Mesendoderm (in vitro differentiated cells): Measurements from ENCODE around the gene HSP90AB1.
A peak's percentile ranks its signal among the peaks of the same experiment; 100 is the strongest.

ENCODE experiments used
- DNase-seq: peaks from one replicate; pipeline ENCODE4 v3.0.0; 2013
- H2AK5ac ChIP-seq: 2 replicates; pipeline ENCODE4 v1.6.1; 2013; ENCODE audit warnings: low read length, inconsistent platforms
- H2BK120ac ChIP-seq: 2 replicates; pipeline ENCODE4 v1.6.1; 2013; ENCODE audit warnings: low read depth, mild to moderate bottlenecking, low read length, moderate library complexity, mixed read lengths
- H2BK15ac ChIP-seq: replicated peaks from 2 replicates; pipeline ENCODE4 v1.6.1; 2013; ENCODE audit warnings: low read depth, mild to moderate bottlenecking, moderate library complexity
- H2BK5ac ChIP-seq: 2 replicates; pipeline ENCODE4 v1.6.1; 2013; ENCODE audit warnings: low read length, inconsistent platforms
- H3K18ac ChIP-seq: 2 replicates; pipeline ENCODE4 v1.6.1; 2013; ENCODE audit warnings: mild to moderate bottlenecking, low read length, mixed read lengths
- H3K23ac ChIP-seq: one replicate; pipeline ENCODE4 v1.6.1; 2013; ENCODE audit warnings: low read length
- H3K27ac ChIP-seq: 2 replicates; pipeline ENCODE4 v1.5.1; 2013; ENCODE audit warnings: low read depth, mild to moderate bottlenecking, inconsistent platforms, low read length, moderate library complexity
- H3K27me3 ChIP-seq: 2 replicates; pipeline ENCODE4 v1.6.1; 2013; ENCODE audit warnings: low read length, control low read depth, mild to moderate bottlenecking, inconsistent platforms; ENCODE audit not compliant: insufficient read depth, poor library complexity
- H3K36me3 ChIP-seq: 2 replicates; pipeline ENCODE4 v1.6.1; 2013; ENCODE audit warnings: low read length, inconsistent platforms; ENCODE audit not compliant: control insufficient read depth, insufficient read depth
- H3K4ac ChIP-seq: one replicate; pipeline ENCODE4 v1.6.1; 2013; ENCODE audit warnings: low read depth, mild to moderate bottlenecking, low read length, moderate library complexity
- H3K4me1 ChIP-seq: 2 replicates; pipeline ENCODE4 v1.6.1; 2013; ENCODE audit warnings: low read depth, low read length, inconsistent platforms; ENCODE audit not compliant: control insufficient read depth
- H3K4me2 ChIP-seq: 2 replicates; pipeline ENCODE4 v1.6.1; 2013; ENCODE audit warnings: low read length
- H3K4me3 ChIP-seq: 2 replicates; pipeline ENCODE4 v1.5.1; 2013; ENCODE audit warnings: mild to moderate bottlenecking, low read length
- H3K56ac ChIP-seq: one replicate; pipeline ENCODE4 v1.6.1; 2013; ENCODE audit warnings: low read length
- H3K79me1 ChIP-seq: 2 replicates; pipeline ENCODE4 v1.6.1; 2013; ENCODE audit warnings: low read length, inconsistent platforms
- H3K79me2 ChIP-seq: 2 replicates; pipeline ENCODE4 v1.6.1; 2013; ENCODE audit warnings: mild to moderate bottlenecking, low read length; ENCODE audit not compliant: control insufficient read depth, insufficient read depth
- H3K9ac ChIP-seq: 2 replicates; pipeline ENCODE4 v1.6.1; 2013; ENCODE audit warnings: low read length, inconsistent platforms
- H4K5ac ChIP-seq: one replicate; pipeline ENCODE4 v1.6.1; 2013; ENCODE audit warnings: low read length
- H4K8ac ChIP-seq: one replicate; pipeline ENCODE4 v1.6.1; 2013; ENCODE audit warnings: low read depth, mild to moderate bottlenecking, control low read depth, low read length, moderate library complexity
- WGBS: extraction: QIAGEN DNeasy Blood & Tissue Kit; methylation state at CpG from one replicate; pipeline ENCODE4 v1.1.7; 2013; ENCODE audit warnings: low lambda C conversion rate, missing lambda C conversion rate; ENCODE audit not compliant: insufficient coverage; ENCODE audit errors: extremely low coverage; 5-methylcytosine and 5-hydroxymethylcytosine counted together

Gene HSP90AB1

DNA sequence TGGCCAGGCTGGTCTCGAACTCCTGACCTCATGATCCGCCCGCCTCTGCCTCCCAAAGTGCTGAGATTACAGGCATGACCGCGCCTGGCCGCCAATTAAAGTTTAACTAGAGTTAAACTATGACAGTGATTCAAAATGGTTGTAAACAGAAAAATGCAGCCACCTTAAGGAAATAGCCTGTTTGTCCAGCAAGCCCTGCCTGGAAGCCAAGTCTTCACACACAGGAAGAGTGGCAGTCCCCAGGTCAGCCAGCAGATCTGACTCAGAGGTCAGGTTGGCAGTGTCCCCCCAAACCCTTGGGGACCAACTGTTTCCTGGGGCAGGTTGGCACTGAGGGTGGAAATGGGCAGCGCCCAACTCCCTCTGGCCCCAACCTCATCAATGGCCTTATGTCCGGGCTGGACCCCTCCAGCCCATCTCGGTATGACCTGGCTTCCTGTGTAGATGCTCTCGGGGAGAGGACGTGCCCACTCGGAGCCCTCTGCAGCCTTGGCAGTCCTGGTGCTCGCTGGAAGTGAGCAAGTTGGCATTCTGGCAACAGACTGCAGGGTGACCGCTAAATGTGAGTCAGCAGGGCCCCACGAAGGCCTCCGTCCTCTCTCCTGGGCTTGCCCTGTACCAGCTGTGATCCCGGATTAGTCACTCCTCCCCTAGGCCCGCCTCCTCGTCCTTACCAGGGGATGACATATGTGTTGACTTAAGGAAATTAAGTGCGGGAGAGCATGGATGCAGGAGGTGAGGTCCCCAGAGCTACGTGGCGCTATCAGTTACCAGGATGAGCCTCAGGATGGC, 9.7 kb upstream of the HSP90AB1 start:
- no peak overlapping the region for H2BK5ac ChIP-seq
- peak overlapping the region; percentile 80 for H3K9ac ChIP-seq
- no peaks in the 10 kb centered on the region for H3K79me1 ChIP-seq
- no peak overlapping the region for H4K5ac ChIP-seq
- no peak overlapping the region for H2AK5ac ChIP-seq
- H3K4me3 ChIP-seq = peak overlapping the region; percentile 52
- no CpG with 5 or more reads among the region's 22 CpGs for WGBS
- no peaks in the 10 kb centered on the region for H3K36me3 ChIP-seq
- H3K18ac ChIP-seq = no peak overlapping the region
- H3K23ac ChIP-seq = no peak overlapping the region
- H3K27ac ChIP-seq = no peak overlapping the region
- no peaks in the 10 kb centered on the region for H3K27me3 ChIP-seq
- H3K4me2 ChIP-seq = peak overlapping the region; percentile 95
- no peak overlapping the region for H3K4ac ChIP-seq
- H3K4me1 ChIP-seq = peaks cover 5% of the 10 kb centered on the region
- peak overlapping the region; percentile 88 for H3K56ac ChIP-seq
- no peak overlapping the region for H2BK15ac ChIP-seq
- H2BK120ac ChIP-seq = no peak overlapping the region
- H3K79me2 ChIP-seq = no peaks in the 10 kb centered on the region
- no peak overlapping the region for H4K8ac ChIP-seq
- DNase-seq = peak; percentile 94

GRCh38 chr6:44237813-44238433, 9.0 kb upstream of the HSP90AB1 start:
- no peak for DNase-seq
- H4K8ac ChIP-seq = no peak overlapping the region
- H3K18ac ChIP-seq = no peak overlapping the region
- H2BK5ac ChIP-seq = peak overlapping the region; percentile 73
- H3K9ac ChIP-seq = peak overlapping the region; percentile 80
- H2BK15ac ChIP-seq = no peak overlapping the region
- WGBS = no CpG with 5 or more reads among the region's 42 CpGs
- peak overlapping the region; percentile 52 for H3K4me3 ChIP-seq
- no peak overlapping the region for H3K27ac ChIP-seq
- no peaks in the 10 kb centered on the region for H3K36me3 ChIP-seq
- H3K4ac ChIP-seq = no peak overlapping the region
- no peak overlapping the region for H2BK120ac ChIP-seq
- peak overlapping the region; percentile 88 for H3K56ac ChIP-seq
- no peak overlapping the region for H2AK5ac ChIP-seq
- H3K27me3 ChIP-seq = no peaks in the 10 kb centered on the region
- no peak overlapping the region for H4K5ac ChIP-seq
- peaks cover 5% of the 10 kb centered on the region for H3K4me1 ChIP-seq
- no peak overlapping the region for H3K23ac ChIP-seq
- peak overlapping the region; percentile 95 for H3K4me2 ChIP-seq
- H3K79me2 ChIP-seq = no peaks in the 10 kb centered on the region
- H3K79me1 ChIP-seq = no peaks in the 10 kb centered on the region

- no peaks in the 10 kb centered on the region for H3K36me3 ChIP-seq
- H3K27ac ChIP-seq = no peak overlapping the region
- H2BK15ac ChIP-seq = no peak overlapping the region
- no peak overlapping the region for H2BK120ac ChIP-seq
- no peak overlapping the region for H2AK5ac ChIP-seq
- no peak overlapping the region for H3K23ac ChIP-seq
- no peak overlapping the region for H4K8ac ChIP-seq
- H2BK5ac ChIP-seq = no peak overlapping the region
- no peaks in the 10 kb centered on the region for H3K79me2 ChIP-seq
- no peak overlapping the region for H3K56ac ChIP-seq
- DNase-seq = no peak
- WGBS = no CpG with 5 or more reads among the region's 7 CpGs
- no peak overlapping the region for H3K9ac ChIP-seq
- H3K79me1 ChIP-seq = no peaks in the 10 kb centered on the region
- H3K4me2 ChIP-seq = no peak overlapping the region
- peaks cover 5% of the 10 kb centered on the region for H3K4me1 ChIP-seq
- no peak overlapping the region for H3K18ac ChIP-seq
- no peak overlapping the region for H3K4me3 ChIP-seq
- no peak overlapping the region for H4K5ac ChIP-seq
- H3K4ac ChIP-seq = no peak overlapping the region
- H3K27me3 ChIP-seq = no peaks in the 10 kb centered on the region
Observed at GRCh38 chr6:44238687-44239350, 8.1 kb upstream of the HSP90AB1 start.

DNA sequence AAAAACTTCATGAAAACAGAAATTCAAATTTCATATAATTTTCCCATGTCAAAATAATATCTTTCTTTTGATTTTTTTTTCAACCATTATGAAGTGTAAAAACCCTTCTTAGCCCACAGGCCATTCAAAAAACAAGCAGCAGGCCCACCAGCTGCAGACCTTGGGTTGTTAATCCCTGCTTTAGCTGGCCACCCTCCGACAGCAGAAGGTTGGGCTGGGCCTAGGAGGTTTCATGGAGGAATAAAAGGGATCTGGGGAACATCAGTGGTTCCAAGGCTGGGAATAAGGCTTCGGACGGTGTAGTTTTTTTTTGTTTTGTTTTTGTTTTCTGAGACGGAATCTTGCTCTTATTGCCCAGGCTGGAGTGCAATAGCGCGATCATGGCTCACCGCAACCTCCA, 3.6 kb upstream of the HSP90AB1 start:
- Histone ChIP-seq H3K4me1 (peaks cover 5% of the 10 kb centered on the region), H4K5ac (no peak overlapping the region), H3K27me3 (no peaks in the 10 kb centered on the region), H3K56ac (no peak overlapping the region), H3K4me3 (no peak overlapping the region), H3K9ac (no peak overlapping the region), H3K18ac (no peak overlapping the region), H2BK5ac (no peak overlapping the region), H3K23ac (no peak overlapping the region), H4K8ac (no peak overlapping the region), H3K79me1 (no peaks in the 10 kb centered on the region), H2AK5ac (no peak overlapping the region), H3K4me2 (no peak overlapping the region), H3K27ac (no peak overlapping the region), H3K36me3 (no peaks in the 10 kb centered on the region), H2BK120ac (no peak overlapping the region), H2BK15ac (no peak overlapping the region), H3K4ac (no peak overlapping the region), H3K79me2 (peaks cover 17% of the 10 kb centered on the region)
- DNase-seq = no peak
- WGBS = no CpG with 5 or more reads among the region's 7 CpGs

DNA sequence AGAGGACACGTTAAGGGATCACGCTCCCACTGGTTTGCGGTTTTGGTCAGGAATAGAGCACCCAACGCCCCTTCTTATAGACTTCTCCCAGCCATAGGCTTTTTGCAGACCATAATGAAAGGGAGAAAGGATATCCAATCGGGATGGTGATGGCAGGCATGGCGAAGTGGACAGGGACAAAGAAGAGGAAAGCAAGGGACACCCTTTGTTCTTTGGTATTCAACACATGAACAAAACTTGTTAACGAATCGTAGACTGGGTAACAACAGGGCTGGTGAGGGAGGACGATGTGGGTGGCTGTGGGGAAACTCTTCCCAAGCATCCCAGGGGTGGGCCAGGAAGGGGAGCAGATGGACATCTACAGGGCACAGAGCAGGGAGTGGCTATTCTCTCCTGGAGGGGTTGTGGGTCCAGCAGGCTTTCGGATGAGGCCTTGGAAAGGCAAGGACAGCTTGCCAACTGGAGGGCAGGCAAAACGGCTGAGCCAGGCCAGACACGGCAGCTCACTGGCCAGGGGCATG, 1.4 kb upstream of the HSP90AB1 start:
- Histone ChIP-seq H3K79me1 (peaks cover 6% of the 10 kb centered on the region), H2BK120ac (no peak overlapping the region), H4K8ac (no peak overlapping the region), H2AK5ac (peak overlapping the region; percentile 7), H3K9ac (peak overlapping the region; percentile 67), H3K4me1 (peaks cover 11% of the 10 kb centered on the region), H4K5ac (no peak overlapping the region), H3K79me2 (peaks cover 38% of the 10 kb centered on the region), H3K27me3 (no peaks in the 10 kb centered on the region), H2BK15ac (no peak overlapping the region), H3K23ac (peak overlapping the region; percentile 83), H3K4me3 (no peak overlapping the region), H3K56ac (peak overlapping the region; percentile 95), H3K18ac (no peak overlapping the region), H3K27ac (no peak overlapping the region), H2BK5ac (no peak overlapping the region), H3K4me2 (peak overlapping the region; percentile 91), H3K36me3 (peaks cover 17% of the 10 kb centered on the region), H3K4ac (no peak overlapping the region)
- WGBS = no CpG with 5 or more reads among the region's 12 CpGs
- no peak for DNase-seq
